GM21526 (cell line): ENCODE data around the gene CPZ.

ENCODE experiments used
- ATAC-seq: cut with Tn5 transposase; IDR thresholded peaks from one replicate; pipeline ENCODE4 v1.9.1; 2021; ENCODE audit warnings: moderate library complexity; ENCODE audit not compliant: unreplicated experiment, low FRiP score

CPZ gene

GRCh38 chr4:8593264-8594096 is 915 bp downstream of the CPZ start:
- no peak for ATAC-seq

- ATAC-seq: no peak
Observed at GRCh38 chr4:8594097-8595038, 1.8 kb downstream of the CPZ start.

DNA sequence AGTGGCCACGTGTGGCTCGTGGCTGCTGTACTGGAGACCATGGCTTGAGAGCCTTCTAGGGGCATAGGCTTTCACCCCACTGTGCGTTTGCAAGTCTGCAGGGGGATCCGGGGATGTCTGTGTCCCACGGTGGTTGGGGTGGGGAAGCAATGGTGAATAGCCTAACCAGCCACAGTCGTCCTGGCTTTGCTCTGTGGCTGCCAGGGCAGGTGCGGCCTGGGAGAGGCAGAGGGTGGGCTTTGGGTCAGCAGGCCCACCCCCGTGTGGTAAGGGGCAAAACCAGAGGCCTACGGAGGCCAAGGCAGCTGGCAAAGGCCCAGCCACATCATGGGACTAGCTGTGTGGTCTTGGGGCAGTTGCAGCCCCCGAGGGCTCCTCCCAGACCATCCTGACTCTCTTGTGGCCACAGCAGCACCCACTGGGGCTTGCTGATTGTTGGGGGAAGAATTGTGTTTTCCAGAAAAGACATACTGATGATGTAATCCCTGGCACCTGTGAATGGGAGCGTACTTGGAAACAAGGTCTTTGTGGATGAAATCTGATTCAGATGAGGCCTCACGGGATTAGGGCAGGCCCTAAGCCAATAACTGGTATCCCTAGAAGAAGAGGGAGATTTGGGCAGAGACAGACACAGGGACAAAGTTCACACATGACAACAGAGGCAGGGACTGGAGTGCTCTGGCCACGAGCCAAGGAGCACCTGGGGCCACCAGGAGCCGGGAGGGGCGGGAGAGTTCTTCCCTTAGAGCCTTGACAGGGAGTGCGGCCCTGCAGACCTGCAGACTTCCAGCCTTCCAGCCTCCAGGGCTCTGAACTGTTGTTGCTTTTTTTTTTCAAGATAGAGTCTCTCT is 2.9 kb downstream of the CPZ start:
- no peak for ATAC-seq

DNA sequence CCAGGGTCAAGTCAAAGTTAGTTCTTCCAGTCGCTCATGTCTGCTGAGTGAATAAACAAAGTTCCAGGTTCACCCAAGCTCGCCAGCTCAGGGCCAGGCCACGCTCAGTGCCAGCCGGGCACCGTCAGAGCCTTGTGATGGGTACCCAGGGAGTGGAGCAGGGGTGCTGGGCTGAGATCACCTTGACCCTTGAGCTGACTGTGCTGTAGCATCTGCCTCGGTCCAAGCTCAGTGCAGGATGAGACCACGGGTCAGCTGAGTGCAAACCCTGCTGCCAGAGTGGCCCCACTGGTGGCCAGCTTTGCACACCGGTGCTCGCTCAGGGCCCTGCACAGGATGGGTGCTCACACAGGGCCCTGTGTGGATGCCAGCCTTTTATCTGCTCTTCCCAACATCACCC is 4.3 kb downstream of the CPZ start:
- ATAC-seq: no peak

- no peak for ATAC-seq
Observed at GRCh38 chr4:8597319-8597718, 4.8 kb downstream of the CPZ start.

GRCh38 chr4:8597791-8598190 is 5.2 kb downstream of the CPZ start:
- no peak for ATAC-seq

DNA sequence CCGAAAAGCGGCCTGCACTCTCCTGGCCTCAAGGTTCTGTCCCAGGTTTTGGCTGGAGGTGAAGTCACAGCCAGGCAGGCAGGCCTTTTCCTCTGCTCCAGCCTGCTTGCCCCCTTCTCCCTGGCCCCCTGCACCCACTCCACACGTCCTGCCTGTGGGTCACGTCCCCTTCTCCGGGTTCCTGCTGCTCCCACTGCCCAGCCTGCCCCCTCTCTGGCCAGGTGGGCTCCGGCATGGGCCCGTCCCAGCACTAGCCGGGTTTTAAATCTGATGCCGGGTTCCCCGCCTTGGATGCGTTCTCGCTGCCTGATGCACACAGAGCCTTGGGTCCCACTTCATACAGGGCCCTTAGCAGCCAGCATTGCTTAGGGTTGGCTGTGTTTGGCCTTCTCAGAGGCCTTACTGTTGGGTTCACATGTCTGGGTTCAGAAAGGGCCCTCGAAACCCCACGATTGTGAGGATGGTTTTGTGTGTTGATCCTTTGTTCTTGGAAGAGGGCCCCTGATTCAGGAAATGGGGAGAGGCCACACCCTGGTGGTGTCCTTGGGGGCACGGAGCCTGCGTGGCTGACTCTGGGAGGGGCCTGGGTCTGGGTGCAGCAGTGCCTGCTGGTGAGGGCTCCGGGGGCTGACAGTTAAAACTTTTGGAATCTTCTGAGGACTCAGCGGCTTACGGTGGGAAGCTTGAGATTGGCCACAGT is 6.0 kb downstream of the CPZ start:
- ATAC-seq: no peak

- ATAC-seq: no peak
Observed at GRCh38 chr4:8599091-8599460, 6.5 kb downstream of the CPZ start.

GRCh38 chr4:8599657-8600056 is 7.1 kb downstream of the CPZ start:
- no peak for ATAC-seq

GRCh38 chr4:8600266-8600665 is 7.7 kb downstream of the CPZ start:
- no peak for ATAC-seq

- no peak for ATAC-seq
Observed at GRCh38 chr4:8600686-8601085, 8.1 kb downstream of the CPZ start.

GRCh38 chr4:8601086-8601485 is 8.5 kb downstream of the CPZ start:
- no peak for ATAC-seq

DNA sequence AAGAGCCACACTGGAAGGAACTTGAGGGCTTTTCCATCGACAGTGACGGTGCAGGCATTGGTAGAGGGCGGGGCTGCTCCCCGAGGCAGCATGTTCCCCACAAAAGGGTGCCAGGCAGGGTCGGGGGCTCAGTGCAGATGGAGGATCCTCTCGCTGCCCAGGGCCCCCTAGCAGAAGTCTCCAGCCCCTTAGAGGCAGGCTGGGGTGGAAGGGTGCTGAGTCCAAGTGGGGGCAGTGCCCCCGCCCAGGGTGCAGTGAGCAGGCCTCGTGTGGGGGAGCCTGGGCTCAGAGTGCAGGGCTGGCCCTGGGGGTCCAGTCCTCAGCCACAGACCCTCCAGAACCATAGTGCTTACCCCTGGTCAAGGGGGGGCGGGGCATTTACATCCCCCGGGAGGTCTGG is 9.0 kb downstream of the CPZ start:
- ATAC-seq: no peak

DNA sequence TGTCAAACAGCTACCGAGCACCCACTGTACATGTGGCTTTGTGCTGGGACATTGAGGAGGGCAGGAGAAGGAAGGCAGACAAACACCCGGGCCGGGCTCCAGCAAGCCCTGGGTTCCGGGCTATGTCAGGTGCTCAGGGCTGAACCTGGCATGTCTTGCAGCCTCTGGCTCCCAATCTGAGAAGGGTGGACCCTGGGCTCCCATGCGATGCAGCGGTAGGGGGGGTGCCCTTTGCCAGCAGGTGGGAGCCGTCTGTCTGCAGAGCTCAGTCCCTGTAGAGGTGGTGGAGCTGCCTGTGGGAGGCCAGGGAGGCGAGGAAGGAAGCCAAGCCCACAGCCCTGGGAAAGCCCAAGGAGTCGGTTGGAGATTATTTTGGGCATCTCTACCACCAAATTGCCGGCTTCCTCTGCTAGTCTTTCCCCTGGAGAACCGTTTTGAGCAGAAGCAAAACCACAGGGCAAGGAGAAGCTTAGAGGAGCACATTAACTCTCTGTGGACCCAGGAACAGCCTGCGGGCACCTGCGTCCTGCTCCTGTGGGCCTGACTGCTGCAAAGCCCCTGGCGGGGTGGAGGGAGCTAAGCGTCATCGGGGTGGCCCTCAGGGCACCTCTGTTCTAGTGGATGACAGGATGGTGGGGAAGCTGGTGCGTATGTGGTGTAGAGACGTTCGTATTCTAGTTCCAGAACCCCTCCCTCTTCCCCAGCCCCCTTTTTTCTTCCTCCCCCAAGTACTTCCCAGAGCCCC is 10.3 kb downstream of the CPZ start:
- no peak for ATAC-seq

- no peak for ATAC-seq
Observed at GRCh38 chr4:8603931-8604330, 11.4 kb downstream of the CPZ start.

DNA sequence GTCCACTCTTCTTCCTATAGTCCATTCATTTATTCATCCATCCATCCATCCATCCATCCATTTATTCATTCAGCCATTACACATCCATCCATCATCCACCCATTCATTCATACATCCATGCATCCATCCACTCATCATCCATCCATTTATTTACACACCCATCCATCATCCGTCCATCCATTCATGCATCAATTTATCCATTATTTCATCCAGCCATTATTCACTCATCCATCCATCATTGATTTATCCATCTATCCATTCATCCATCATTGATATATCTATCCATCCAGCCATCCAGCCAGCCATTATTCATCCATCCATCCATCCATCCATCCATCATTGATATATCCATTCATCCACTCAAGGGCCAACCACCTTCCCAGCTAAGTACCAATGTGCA is 12.7 kb downstream of the CPZ start:
- ATAC-seq: no peak

DNA sequence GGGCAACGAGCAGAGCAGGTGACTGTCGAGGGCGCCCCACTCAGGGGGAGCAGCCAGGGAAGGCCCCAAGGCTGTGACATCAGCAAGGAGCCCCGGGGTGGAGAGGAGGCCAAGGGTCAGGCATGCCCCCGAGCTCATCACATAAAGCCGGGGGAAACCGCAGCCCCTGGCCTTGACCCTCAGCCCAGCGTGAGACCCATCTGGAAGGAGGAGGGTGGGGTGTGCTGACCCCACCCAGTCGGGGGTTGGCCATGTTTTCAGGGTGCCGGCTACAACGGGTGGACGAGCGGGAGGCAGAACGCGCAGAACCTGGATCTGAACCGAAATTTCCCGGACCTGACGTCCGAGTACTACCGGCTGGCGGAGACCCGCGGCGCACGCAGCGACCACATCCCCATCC is 13.9 kb downstream of the CPZ start:
- no peak for ATAC-seq

DNA sequence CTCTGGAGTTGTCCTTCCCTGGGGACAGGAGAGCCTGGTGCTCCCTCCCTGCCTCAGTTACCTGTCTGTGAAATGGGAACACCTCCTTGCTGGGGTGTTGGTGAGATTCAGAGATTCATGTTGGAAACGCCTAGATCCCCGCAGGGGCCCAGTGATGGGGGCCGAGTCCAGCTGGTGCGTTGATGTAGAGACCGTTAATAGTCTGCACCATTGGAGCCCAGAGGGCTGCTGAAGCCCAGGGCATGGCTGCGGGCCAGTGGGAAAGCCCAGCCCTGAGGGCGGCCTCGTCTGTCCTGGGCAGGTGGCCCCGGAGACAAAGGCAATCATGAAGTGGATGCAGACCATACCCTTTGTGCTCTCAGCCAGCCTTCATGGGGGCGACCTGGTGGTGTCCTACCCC is 14.4 kb downstream of the CPZ start:
- ATAC-seq: no peak

DNA sequence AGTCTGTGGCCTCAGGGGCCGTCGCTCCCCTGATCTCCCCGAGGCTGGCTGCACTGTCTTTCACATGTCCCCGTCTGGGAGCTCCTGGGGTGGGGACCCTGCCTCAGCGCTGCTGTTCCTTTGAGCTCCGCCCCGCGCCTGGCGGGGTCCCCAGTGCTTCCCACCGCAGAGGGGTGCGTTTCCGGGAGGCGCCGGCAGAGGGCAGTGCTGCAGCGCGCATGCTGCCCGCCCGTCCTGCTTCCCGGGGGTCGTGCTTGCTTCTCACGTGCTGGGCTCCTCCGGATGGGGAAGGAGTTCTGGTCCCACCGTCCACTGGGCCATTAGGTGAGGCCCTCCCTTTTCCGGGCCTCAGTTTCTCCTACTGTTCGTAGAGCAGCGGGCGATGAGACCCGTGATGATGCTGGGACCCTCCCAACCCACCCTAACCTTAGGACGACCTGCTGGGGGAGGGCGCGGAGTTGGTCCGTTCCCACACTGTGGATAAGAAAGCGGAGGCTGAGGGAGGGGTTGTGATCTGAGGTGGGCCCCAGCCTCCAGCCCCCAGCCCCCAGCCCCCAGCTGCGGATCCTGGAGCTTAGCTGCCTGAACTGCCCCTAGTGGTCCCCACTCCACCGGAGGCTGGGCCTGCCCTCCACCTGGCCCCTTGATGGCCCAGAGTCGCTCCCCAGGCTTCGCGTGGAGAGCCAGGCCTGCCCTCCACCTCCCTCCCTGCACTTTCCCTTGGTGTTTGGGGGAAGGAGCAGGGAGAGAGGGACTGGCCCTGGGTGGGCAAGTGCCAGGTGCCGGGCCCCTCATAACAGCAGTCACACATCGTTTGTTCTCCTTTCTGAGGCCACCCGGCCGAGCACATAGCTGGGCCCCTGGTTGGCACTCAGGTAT is 15.3 kb downstream of the CPZ start:
- ATAC-seq: no peak
